ENCODE measurements around the gene SUSD6.

GRCh38 chr14:69574954-69575295 is 36.5 kb upstream of the SUSD6 start:
- peak in 1 of 4 experiments; percentile 1 for TF ChIP-seq CTCF (IDR thresholded peaks at IDR 0.05)
- no peak for TF ChIP-seq POLR2AphosphoS5 (IDR thresholded peaks at IDR 0.05)

All from prostate gland (tissue), 2 donors.